GM12865 (cell line): ENCODE results near the gene PIM3.

ENCODE experiments used
- DNase-seq: peaks from one replicate; pipeline ENCODE4 v3.0.0; 2010; ENCODE audit warnings: low read depth
- H3K4me3 ChIP-seq: 2 replicates; pipeline ENCODE4 v1.5.1; 2011; ENCODE audit warnings: mild to moderate bottlenecking, low read depth, low read length, control low read depth
- CTCF ChIP-seq: IDR thresholded peaks from 2 replicates; pipeline ENCODE4 v1.5.1; 2011; ENCODE audit warnings: low read length, control low read depth, low read depth, inconsistent platforms; ENCODE audit not compliant: insufficient read depth; ENCODE audit errors: missing control alignments

PIM3 gene

GRCh38 chr22:49966041-49966773, 5.6 kb downstream of the PIM3 start:
- no peak for TF ChIP-seq CTCF
- H3K4me3 ChIP-seq, result no peak overlapping the region
- DNase-seq, result no peak

- no peak overlapping the region for H3K4me3 ChIP-seq
- no peak for DNase-seq
- TF ChIP-seq CTCF, result no peak
Observed at GRCh38 chr22:49966774-49967705, 6.5 kb downstream of the PIM3 start.

- no peak for TF ChIP-seq CTCF
- DNase-seq, result no peak
- no peak overlapping the region for H3K4me3 ChIP-seq
Observed at GRCh38 chr22:49967706-49968208, 7.2 kb downstream of the PIM3 start.

GRCh38 chr22:49968313-49968830, 7.8 kb downstream of the PIM3 start:
- H3K4me3 ChIP-seq, result no peak overlapping the region
- DNase-seq, result no peak
- no peak for TF ChIP-seq CTCF

GRCh38 chr22:49968831-49969661, 8.5 kb downstream of the PIM3 start:
- TF ChIP-seq CTCF, result no peak
- no peak for DNase-seq
- no peak overlapping the region for H3K4me3 ChIP-seq
